ENCODE measurements around the gene MCM3AP. TPM values are rescaled to one million over a fixed set of nuclear protein-coding genes. Genes with fewer than 3 reads are reported as not detected.

MCM3AP gene
- 52.5 and 64.8 TPM in 2 replicates for total RNA-seq
- polyA plus RNA-seq: 29.1 and 35.4 TPM in 2 replicates

DNA sequence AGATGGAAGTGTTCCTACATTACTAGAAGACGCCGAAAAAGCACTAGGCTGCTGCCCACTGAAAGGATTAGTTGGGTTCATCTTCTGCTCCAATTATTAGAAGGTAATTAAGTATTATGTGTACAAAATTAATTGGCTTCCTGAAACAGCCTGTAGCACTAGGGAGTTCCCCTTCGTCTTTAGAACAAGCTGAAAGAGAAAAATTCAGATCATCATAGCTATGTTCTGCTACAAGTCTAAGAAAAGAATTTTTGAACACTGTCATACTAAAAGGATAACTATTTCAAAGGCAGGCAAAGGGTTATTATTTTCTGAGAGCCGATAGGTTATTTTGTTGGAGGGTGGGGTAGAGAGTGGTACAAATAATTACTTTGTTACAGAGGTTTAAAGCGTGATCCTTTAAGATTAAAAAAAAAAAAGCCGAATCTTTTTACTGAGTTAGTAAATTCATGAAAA lies at the start of gene MCM3AP:
Gene MCM3AP (minus strand): TSS at position 406 of the 456 bp plus-strand sequence. CDS start 325 bp downstream, at position 81.
- Histone ChIP-seq H3K27ac (peak within 1 kb of the TSS; percentile 97), H3K4me3 (peak within 1 kb of the TSS; percentile 86), H3K4me2 (peak within 1 kb of the TSS; percentile 92), H3K27me3 (no peaks in the 10 kb centered on the region), H3K79me2 (peaks cover 76% of the 10 kb centered on the region), H4K20me1 (ENCODE audit: insufficient read depth, poor library complexity, severe bottlenecking) (peaks cover 12% of the 10 kb centered on the region), H3K36me3 (replicated peaks; ENCODE audit: insufficient read depth, low read depth) (no peaks in the 10 kb centered on the region), H3K4me1 (ENCODE audit: insufficient read depth) (peaks cover 27% of the 10 kb centered on the region), H3K9me2 (replicated peaks; ENCODE audit: insufficient read depth) (no peaks in the 10 kb centered on the region), H2AFZ (peak within 1 kb of the TSS; percentile 90), H3K9me3 (ENCODE audit: low read depth) (no peaks in the 10 kb centered on the region)
- DNase-seq (ENCODE audit: low spot score): no peak
- TF ChIP-seq EZH2 (IDR thresholded peaks at IDR 0.05; ENCODE audit: borderline replicate concordance): no peak
- no peak for TF ChIP-seq EZH2phosphoT487 (IDR thresholded peaks at IDR 0.05; ENCODE audit: low read depth, severe bottlenecking, unreplicated experiment)
- TF ChIP-seq, protein P1, sequence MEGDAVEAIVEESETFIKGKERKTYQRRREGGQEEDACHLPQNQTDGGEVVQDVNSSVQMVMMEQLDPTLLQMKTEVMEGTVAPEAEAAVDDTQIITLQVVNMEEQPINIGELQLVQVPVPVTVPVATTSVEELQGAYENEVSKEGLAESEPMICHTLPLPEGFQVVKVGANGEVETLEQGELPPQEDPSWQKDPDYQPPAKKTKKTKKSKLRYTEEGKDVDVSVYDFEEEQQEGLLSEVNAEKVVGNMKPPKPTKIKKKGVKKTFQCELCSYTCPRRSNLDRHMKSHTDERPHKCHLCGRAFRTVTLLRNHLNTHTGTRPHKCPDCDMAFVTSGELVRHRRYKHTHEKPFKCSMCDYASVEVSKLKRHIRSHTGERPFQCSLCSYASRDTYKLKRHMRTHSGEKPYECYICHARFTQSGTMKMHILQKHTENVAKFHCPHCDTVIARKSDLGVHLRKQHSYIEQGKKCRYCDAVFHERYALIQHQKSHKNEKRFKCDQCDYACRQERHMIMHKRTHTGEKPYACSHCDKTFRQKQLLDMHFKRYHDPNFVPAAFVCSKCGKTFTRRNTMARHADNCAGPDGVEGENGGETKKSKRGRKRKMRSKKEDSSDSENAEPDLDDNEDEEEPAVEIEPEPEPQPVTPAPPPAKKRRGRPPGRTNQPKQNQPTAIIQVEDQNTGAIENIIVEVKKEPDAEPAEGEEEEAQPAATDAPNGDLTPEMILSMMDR (IDR thresholded peaks at IDR 0.05; ENCODE audit: poor library complexity): no peak
- 44% methylated on average over 6 of the region's 6 CpGs for WGBS (ENCODE audit: low lambda C conversion rate, missing lambda C conversion rate)

DNA sequence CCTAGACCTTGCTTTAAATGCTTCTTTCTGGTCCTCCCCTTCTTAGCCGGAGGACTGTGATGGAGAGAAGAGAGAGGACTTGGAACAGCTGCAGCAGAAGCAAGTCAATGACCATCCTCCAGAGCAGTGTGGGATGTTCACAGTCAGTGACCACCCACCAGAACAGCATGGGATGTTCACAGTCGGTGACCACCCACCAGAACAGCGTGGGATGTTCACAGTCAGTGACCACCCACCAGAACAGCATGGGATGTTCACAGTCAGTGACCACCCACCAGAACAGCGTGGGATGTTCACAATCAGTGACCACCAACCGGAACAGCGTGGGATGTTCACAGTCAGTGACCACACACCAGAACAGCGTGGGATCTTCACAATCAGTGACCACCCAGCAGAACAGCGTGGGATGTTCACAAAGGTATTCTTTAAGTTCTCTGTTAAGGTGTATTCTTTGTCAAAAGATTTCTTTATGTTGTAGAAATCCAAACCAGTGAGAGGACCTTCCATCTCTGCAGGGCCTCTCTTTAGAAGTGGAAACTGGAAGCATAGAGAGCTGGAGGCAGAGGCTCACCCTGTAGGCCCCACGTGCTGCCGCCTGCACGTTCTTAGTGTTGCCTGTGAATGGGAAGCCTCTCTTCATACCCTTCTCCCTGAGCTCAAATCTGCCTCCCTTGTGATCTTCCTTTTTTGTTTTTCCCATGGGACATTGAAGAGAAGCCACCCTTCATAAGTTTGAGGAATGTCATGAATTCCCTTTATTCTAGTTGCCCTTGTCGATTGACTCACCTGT lies 49.1 kb upstream of the MCM3AP start:
- 95% methylated on average over 12 of the region's 12 CpGs for WGBS (ENCODE audit: low lambda C conversion rate, missing lambda C conversion rate)
- Histone ChIP-seq H3K27ac (no peak overlapping the region), H3K4me3 (no peak overlapping the region), H3K36me3 (replicated peaks; ENCODE audit: insufficient read depth, low read depth) (no peaks in the 10 kb centered on the region), H3K79me2 (peaks cover 26% of the 10 kb centered on the region), H3K9me3 (ENCODE audit: low read depth) (no peaks in the 10 kb centered on the region), H3K4me2 (no peak overlapping the region), H2AFZ (no peak overlapping the region), H3K9me2 (replicated peaks; ENCODE audit: insufficient read depth) (no peaks in the 10 kb centered on the region), H4K20me1 (ENCODE audit: insufficient read depth, poor library complexity, severe bottlenecking) (no peaks in the 10 kb centered on the region), H3K4me1 (ENCODE audit: insufficient read depth) (no peaks in the 10 kb centered on the region), H3K27me3 (no peaks in the 10 kb centered on the region)
- DNase-seq (ENCODE audit: low spot score): no peak
- TF ChIP-seq EZH2phosphoT487 (IDR thresholded peaks at IDR 0.05; ENCODE audit: low read depth, severe bottlenecking, unreplicated experiment) (no peak), EZH2 (IDR thresholded peaks at IDR 0.05; ENCODE audit: borderline replicate concordance) (no peak)
- TF ChIP-seq, protein P1 (IDR thresholded peaks at IDR 0.05; ENCODE audit: poor library complexity): no peak

DNA sequence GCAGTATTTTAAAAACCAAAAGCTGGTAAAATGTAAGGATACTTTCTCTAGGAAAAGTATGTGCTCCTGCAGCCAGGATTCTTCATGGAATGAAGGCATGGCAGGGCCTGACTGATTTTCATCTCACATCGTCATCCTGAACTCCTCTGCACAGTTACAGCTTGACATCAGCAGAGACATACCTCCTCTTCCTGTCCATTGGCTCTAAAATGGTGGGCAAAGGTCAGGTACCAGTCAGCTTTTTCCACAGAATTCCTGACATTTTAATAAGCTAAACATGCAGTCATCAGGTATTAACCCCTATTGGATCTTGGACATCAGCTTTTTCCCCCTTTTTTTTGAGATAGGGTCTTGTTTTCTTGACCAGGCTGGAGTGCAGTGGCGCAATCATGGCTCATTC lies 44.4 kb upstream of the MCM3AP start:
- H3K4me3 ChIP-seq: no peak overlapping the region
- H4K20me1 ChIP-seq (ENCODE audit: insufficient read depth, poor library complexity, severe bottlenecking): no peaks in the 10 kb centered on the region
- no peaks in the 10 kb centered on the region for H3K9me3 ChIP-seq (ENCODE audit: low read depth)
- DNase-seq (ENCODE audit: low spot score): no peak
- peaks cover 67% of the 10 kb centered on the region for H3K79me2 ChIP-seq
- H3K4me2 ChIP-seq: no peak overlapping the region
- 95% methylated on average over 2 of the region's 2 CpGs for WGBS (ENCODE audit: low lambda C conversion rate, missing lambda C conversion rate)
- no peaks in the 10 kb centered on the region for H3K27me3 ChIP-seq
- no peak overlapping the region for H2AFZ ChIP-seq
- no peaks in the 10 kb centered on the region for H3K9me2 ChIP-seq (replicated peaks; ENCODE audit: insufficient read depth)
- H3K27ac ChIP-seq: no peak overlapping the region
- TF ChIP-seq EZH2phosphoT487 (IDR thresholded peaks at IDR 0.05; ENCODE audit: low read depth, severe bottlenecking, unreplicated experiment): no peak
- no peak for TF ChIP-seq EZH2 (IDR thresholded peaks at IDR 0.05; ENCODE audit: borderline replicate concordance)
- TF ChIP-seq, protein P1 (IDR thresholded peaks at IDR 0.05; ENCODE audit: poor library complexity): no peak
- H3K36me3 ChIP-seq (replicated peaks; ENCODE audit: insufficient read depth, low read depth): no peaks in the 10 kb centered on the region
- peaks cover 12% of the 10 kb centered on the region for H3K4me1 ChIP-seq (ENCODE audit: insufficient read depth)

All from hepatocyte (in vitro differentiated cells).